Vagina (tissue), 2 donors: ENCODE results near the gene BEST3. TPM values are rescaled to one million over a fixed set of nuclear protein-coding genes. Genes with fewer than 3 reads are reported as not detected.

ENCODE experiments used
- DNase-seq, 2 donors: peaks; one replicate each; pipeline ENCODE4 v3.0.0-alpha.2; 2017; ENCODE audit errors: extremely low spot score in 2 of 2
- H3K27ac ChIP-seq: fragments of 200-600 bp; sonication (generic); one replicate; pipeline ENCODE4 v1.5.1; 2019
- H3K27me3 ChIP-seq: fragments of 200-600 bp; sonication (generic); one replicate; pipeline ENCODE4 v1.5.1; 2019
- H3K36me3 ChIP-seq, 2 donors: fragments of 200-600 bp; sonication (generic); one replicate each; pipeline ENCODE4 v1.5.1; 2017 to 2019
- H3K4me1 ChIP-seq: fragments of 200-600 bp; sonication (generic); one replicate; pipeline ENCODE4 v1.5.1; 2019
- H3K4me3 ChIP-seq, 2 donors: fragments of 200-600 bp; sonication (generic); 1 replicate in 1 of 2; 2 replicates in 1 of 2; pipeline ENCODE4 v1.5.1; 2016 to 2019
- H3K9me3 ChIP-seq: fragments of 200-600 bp; sonication (generic); one replicate; pipeline ENCODE4 v1.5.1; 2019
- POLR2A ChIP-seq, 2 donors: fragments of 450-650 bp; IDR thresholded peaks; one replicate each; pipeline ENCODE4 v1.6.1; 2017; ENCODE audit warnings: antibody characterized with exemption in 2 of 2, mild to moderate bottlenecking in 2 of 2, moderate library complexity in 2 of 2
- POLR2AphosphoS5 ChIP-seq, 2 donors: sonication (generic); formaldehyde crosslinking; IDR thresholded peaks; one replicate each; pipeline ENCODE4 v1.9.0; 2017; ENCODE audit warnings: antibody characterized with exemption in 2 of 2, mild to moderate bottlenecking in 2 of 2, low read depth in 1 of 2; ENCODE audit not compliant: insufficient read depth in 1 of 2
- intact Hi-C: fragments of 100-400 bp; cut with DNase I; formaldehyde crosslinking; loops from one replicate; pipeline ENCODE4 v1.15.1; 2023
- total RNA-seq: library from RNA; depleted of rRNA; stranded (reverse); fragments of >200 nt; gene quantifications from one replicate; pipeline ENCODE4 v1.2.3, GENCODE V29; 2016
- TF ChIP-seq, protein P1 (sequence below), 3 experiments: fragments of 450-650 bp in 2 of 3; fragments of 200-600 bp in 1 of 3; sonication (generic) in 1 of 3; IDR thresholded peaks; one replicate each; pipeline ENCODE4 v1.5.1; 2017 to 2019; ENCODE audit warnings: antibody characterized with exemption in 3 of 3, mild to moderate bottlenecking in 2 of 3, moderate library complexity in 2 of 3

BEST3 gene
- total RNA-seq, 1 donor from 2014 or later = not detected

DNA sequence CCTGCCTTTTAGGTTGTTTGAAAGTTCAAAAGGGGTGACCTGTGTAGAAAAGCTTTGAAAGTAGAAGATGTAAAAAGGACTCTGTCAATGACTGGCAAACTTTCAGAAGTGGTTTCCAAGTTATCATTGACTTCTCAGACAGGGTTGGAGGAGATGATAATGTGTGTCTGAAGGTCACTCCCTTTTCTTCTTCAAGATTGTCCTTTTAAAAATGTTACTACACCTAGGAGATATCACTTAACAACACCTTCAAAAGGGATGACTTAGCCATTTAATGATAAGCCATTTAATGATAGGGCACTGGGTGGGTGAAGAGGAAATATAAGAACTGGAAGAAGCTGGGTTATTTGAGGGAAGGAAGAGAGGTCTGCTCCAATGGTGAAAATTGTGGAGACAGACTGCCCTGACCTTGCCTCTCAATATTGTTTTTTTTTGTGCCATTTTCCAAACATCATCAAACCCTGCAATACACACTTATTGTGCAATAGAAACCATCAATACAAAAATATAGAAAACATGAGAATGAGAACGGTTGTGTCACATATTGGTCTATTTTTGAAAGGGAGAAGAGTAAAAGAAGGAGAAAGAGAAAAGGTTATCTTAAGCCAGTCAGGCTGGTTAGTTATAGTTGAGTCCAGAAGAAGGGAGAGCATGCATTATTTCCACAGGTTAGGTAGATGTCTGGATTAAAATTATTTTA lies 38.8 kb downstream of the BEST3 start:
- no peaks in the 10 kb centered on the region for H3K36me3 ChIP-seq
- H3K4me1 ChIP-seq = no peaks in the 10 kb centered on the region
- intact Hi-C loops = no loop called here
- no peak overlapping the region for H3K4me3 ChIP-seq
- no peaks in the 10 kb centered on the region for H3K27me3 ChIP-seq
- no peak overlapping the region for H3K27ac ChIP-seq
- TF ChIP-seq POLR2A (IDR thresholded peaks at IDR 0.05) (no peak), POLR2AphosphoS5 (IDR thresholded peaks at IDR 0.05; ENCODE audit: insufficient read depth in 1 of 2, low read depth in 1 of 2) (no peak)
- TF ChIP-seq, protein P1, sequence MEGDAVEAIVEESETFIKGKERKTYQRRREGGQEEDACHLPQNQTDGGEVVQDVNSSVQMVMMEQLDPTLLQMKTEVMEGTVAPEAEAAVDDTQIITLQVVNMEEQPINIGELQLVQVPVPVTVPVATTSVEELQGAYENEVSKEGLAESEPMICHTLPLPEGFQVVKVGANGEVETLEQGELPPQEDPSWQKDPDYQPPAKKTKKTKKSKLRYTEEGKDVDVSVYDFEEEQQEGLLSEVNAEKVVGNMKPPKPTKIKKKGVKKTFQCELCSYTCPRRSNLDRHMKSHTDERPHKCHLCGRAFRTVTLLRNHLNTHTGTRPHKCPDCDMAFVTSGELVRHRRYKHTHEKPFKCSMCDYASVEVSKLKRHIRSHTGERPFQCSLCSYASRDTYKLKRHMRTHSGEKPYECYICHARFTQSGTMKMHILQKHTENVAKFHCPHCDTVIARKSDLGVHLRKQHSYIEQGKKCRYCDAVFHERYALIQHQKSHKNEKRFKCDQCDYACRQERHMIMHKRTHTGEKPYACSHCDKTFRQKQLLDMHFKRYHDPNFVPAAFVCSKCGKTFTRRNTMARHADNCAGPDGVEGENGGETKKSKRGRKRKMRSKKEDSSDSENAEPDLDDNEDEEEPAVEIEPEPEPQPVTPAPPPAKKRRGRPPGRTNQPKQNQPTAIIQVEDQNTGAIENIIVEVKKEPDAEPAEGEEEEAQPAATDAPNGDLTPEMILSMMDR (IDR thresholded peaks at IDR 0.05) = no peak
- H3K9me3 ChIP-seq = no peaks in the 10 kb centered on the region
- DNase-seq = no peak

DNA sequence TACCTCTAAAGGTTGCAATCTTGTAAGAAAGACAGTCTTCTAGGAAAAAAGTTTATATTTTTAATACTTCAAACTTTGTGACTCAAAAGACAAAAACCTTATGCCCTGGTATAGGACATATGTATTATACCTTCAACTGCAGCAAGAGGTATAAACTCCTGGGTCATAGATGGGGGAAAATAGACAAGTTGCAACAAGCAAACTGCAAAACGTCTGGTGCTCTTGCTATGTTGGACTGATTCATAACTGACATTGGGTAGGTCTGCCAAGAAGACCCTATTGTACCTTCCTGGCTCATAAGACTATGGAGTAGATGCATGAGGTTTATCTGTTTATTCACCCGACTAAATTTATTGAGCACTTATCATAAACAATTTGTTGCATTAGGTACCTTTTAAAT lies 40.9 kb downstream of the BEST3 start:
- TF ChIP-seq POLR2AphosphoS5 (IDR thresholded peaks at IDR 0.05; ENCODE audit: insufficient read depth in 1 of 2, low read depth in 1 of 2) (no peak), POLR2A (IDR thresholded peaks at IDR 0.05) (no peak)
- TF ChIP-seq, protein P1 (IDR thresholded peaks at IDR 0.05) = no peak
- no peak for DNase-seq
- Histone ChIP-seq H3K4me3 (no peak overlapping the region), H3K9me3 (no peaks in the 10 kb centered on the region), H3K36me3 (no peaks in the 10 kb centered on the region), H3K4me1 (no peaks in the 10 kb centered on the region), H3K27ac (no peak overlapping the region), H3K27me3 (no peaks in the 10 kb centered on the region)
- intact Hi-C loops = no loop called here

DNA sequence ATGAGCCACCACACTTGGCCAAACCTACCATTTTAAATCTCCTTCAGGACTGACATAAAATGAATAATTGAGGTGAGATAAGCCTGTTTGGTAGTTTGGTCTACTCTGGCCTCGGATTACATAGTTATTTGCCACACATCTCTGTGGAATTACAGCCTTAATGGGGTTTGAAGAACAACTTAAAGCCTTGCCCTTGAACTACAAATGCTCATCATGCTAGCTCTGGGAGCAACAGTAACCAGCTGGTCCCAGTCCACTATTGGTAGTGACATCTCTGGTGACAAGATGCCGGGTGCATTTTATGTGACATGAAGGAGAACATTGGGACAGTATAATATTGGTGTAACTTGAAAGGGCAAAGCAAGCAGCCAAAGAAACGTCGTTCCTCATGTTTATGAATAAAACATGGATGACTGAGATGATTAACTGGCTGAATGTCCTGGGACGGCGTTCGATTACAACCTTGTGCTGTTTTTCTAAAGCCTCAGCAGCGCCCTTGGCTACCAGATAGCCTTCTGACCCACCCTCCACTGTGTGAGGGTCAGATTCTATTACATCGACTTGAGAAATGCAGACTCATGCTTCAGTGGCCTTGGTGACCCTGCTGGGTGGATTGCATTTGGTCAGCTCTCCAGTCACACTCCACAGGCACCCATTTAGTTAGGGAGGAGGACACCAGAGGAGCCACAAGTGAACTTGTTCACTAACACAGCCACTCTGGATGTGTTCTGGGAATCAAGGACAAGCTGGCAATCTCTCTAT lies 41.5 kb downstream of the BEST3 start:
- Histone ChIP-seq H3K4me3 (no peak overlapping the region), H3K36me3 (no peaks in the 10 kb centered on the region), H3K27me3 (no peaks in the 10 kb centered on the region), H3K9me3 (no peaks in the 10 kb centered on the region), H3K27ac (no peak overlapping the region), H3K4me1 (no peaks in the 10 kb centered on the region)
- TF ChIP-seq POLR2A (IDR thresholded peaks at IDR 0.05) (no peak), POLR2AphosphoS5 (IDR thresholded peaks at IDR 0.05; ENCODE audit: insufficient read depth in 1 of 2, low read depth in 1 of 2) (no peak)
- TF ChIP-seq, protein P1 (IDR thresholded peaks at IDR 0.05) = no peak
- DNase-seq = no peak
- intact Hi-C loops = no loop called here

GRCh38 chr12:69655616-69656340 lies 43.3 kb downstream of the BEST3 start:
- H3K4me1 ChIP-seq = no peaks in the 10 kb centered on the region
- intact Hi-C loops = no loop called here
- no peak overlapping the region for H3K4me3 ChIP-seq
- no peaks in the 10 kb centered on the region for H3K27me3 ChIP-seq
- TF ChIP-seq POLR2A (IDR thresholded peaks at IDR 0.05) = no peak
- TF ChIP-seq POLR2AphosphoS5 (IDR thresholded peaks at IDR 0.05; ENCODE audit: insufficient read depth in 1 of 2, low read depth in 1 of 2) = no peak
- TF ChIP-seq, protein P1 (IDR thresholded peaks at IDR 0.05) = no peak
- H3K36me3 ChIP-seq = no peaks in the 10 kb centered on the region
- DNase-seq = no peak
- H3K27ac ChIP-seq = no peak overlapping the region
- no peaks in the 10 kb centered on the region for H3K9me3 ChIP-seq
